Neutrophil (primary cell): ENCODE results near the gene PPP3CA.

ENCODE experiments used
- H3K27ac ChIP-seq: fragments of 200-600 bp; sonication (generic); 2 replicates; pipeline ENCODE4 v1.5.1; 2016; ENCODE audit warnings: mild to moderate bottlenecking, moderate library complexity
- H3K27me3 ChIP-seq: fragments of 200-600 bp; sonication (generic); 2 replicates; pipeline ENCODE4 v1.6.0; 2016; ENCODE audit warnings: mild to moderate bottlenecking
- H3K36me3 ChIP-seq: fragments of 200-600 bp; sonication (generic); 2 replicates; pipeline ENCODE4 v1.5.1; 2017
- H3K4me1 ChIP-seq, 2 experiments: fragments of 200-600 bp in 1 of 2; sonication (generic) in 1 of 2; 1 replicate in 1 of 2; 2 replicates in 1 of 2; pipeline versions ENCODE4 v1.5.1 to v1.6.1; 2013 to 2016; ENCODE audit warnings: low read depth in 1 of 2, low read length in 1 of 2, mild to moderate bottlenecking in 1 of 2, moderate library complexity in 1 of 2; ENCODE audit not compliant: control insufficient read depth in 1 of 2, insufficient read depth in 1 of 2
- H3K4me3 ChIP-seq, 2 experiments: fragments of 200-600 bp in 1 of 2; sonication (generic) in 1 of 2; 1 replicate in 1 of 2; 2 replicates in 1 of 2; pipeline ENCODE4 v1.5.1; 2013 to 2016; ENCODE audit warnings: low read depth in 1 of 2, low read length in 1 of 2, mild to moderate bottlenecking in 1 of 2, moderate library complexity in 1 of 2
- H3K9me3 ChIP-seq: fragments of 200-600 bp; sonication (generic); 2 replicates; pipeline ENCODE4 v1.5.1; 2016
- CTCF ChIP-seq: fragments of 200-600 bp; sonication (generic); IDR thresholded peaks from 2 replicates; pipeline ENCODE4 v1.5.1; 2016; ENCODE audit warnings: antibody characterized with exemption

Gene PPP3CA

GRCh38 chr4:101190751-101191150 is 156.6 kb downstream of the PPP3CA start:
- Histone ChIP-seq H3K36me3 (peaks cover 13% of the 10 kb centered on the region), H3K9me3 (no peaks in the 10 kb centered on the region), H3K4me1 (no peaks in the 10 kb centered on the region), H3K27ac (peak overlapping the region; percentile 30), H3K27me3 (no peaks in the 10 kb centered on the region), H3K4me3 (no peak overlapping the region)
- no peak for TF ChIP-seq CTCF

GRCh38 chr4:101188906-101189305 is 158.4 kb downstream of the PPP3CA start:
- H3K4me1 ChIP-seq: no peaks in the 10 kb centered on the region
- no peak for TF ChIP-seq CTCF
- no peaks in the 10 kb centered on the region for H3K9me3 ChIP-seq
- no peak overlapping the region for H3K4me3 ChIP-seq
- no peak overlapping the region for H3K27ac ChIP-seq
- H3K27me3 ChIP-seq: no peaks in the 10 kb centered on the region
- H3K36me3 ChIP-seq: peaks cover 3% of the 10 kb centered on the region

GRCh38 chr4:101187841-101188240 is 159.5 kb downstream of the PPP3CA start:
- Histone ChIP-seq H3K4me1 (no peaks in the 10 kb centered on the region), H3K4me3 (no peak overlapping the region), H3K9me3 (no peaks in the 10 kb centered on the region)

GRCh38 chr4:101186567-101187184 is 160.7 kb downstream of the PPP3CA start:
- Histone ChIP-seq H3K27me3 (no peaks in the 10 kb centered on the region), H3K36me3 (no peaks in the 10 kb centered on the region)

More at GRCh38 chr4:101187841-101188240, 159.5 kb downstream of the PPP3CA start:
- H3K36me3 ChIP-seq: no peaks in the 10 kb centered on the region
- no peak overlapping the region for H3K27ac ChIP-seq
- TF ChIP-seq CTCF: no peak
- no peaks in the 10 kb centered on the region for H3K27me3 ChIP-seq

GRCh38 chr4:101184668-101185067 is 162.7 kb downstream of the PPP3CA start:
- TF ChIP-seq CTCF: no peak
- Histone ChIP-seq H3K36me3 (no peaks in the 10 kb centered on the region), H3K27me3 (no peaks in the 10 kb centered on the region), H3K9me3 (no peaks in the 10 kb centered on the region), H3K4me3 (no peak overlapping the region), H3K27ac (no peak overlapping the region), H3K4me1 (no peaks in the 10 kb centered on the region)

More at GRCh38 chr4:101186567-101187184, 160.7 kb downstream of the PPP3CA start:
- Histone ChIP-seq H3K4me1 (no peaks in the 10 kb centered on the region), H3K9me3 (no peaks in the 10 kb centered on the region), H3K4me3 (no peak overlapping the region), H3K27ac (no peak overlapping the region)
- no peak for TF ChIP-seq CTCF
